WTC11 (cell line): ENCODE results near the gene TSPAN18. TPM values are rescaled to one million over a fixed set of nuclear protein-coding genes. Genes with fewer than 3 reads are reported as not detected.

ENCODE experiments used
- ATAC-seq: fragments of 200-7000 bp; cut with Tn5 transposase; 2 replicates; pipeline ENCODE4 v1.10.0; 2021; ENCODE audit warnings: mild to moderate bottlenecking, moderate library complexity
- CTCF ChIA-PET: fragments of 300-600 bp; sonication (Branson Sonifier 250); formaldehyde crosslinking; loops from one replicate; lab custom pipeline; 2021; ENCODE audit warnings: antibody characterized with exemption; lab: Charles Lee
- POLR2A ChIA-PET: fragments of 350-600 bp; sonication (Branson Sonifier 250); formaldehyde crosslinking; loops from one replicate; lab custom pipeline; 2021; ENCODE audit warnings: antibody characterized with exemption; lab: Charles Lee
- DNase-seq: peaks from one replicate; pipeline ENCODE4 v3.0.0; 2021; ENCODE audit warnings: low spot score
- H3K27ac Mint-ChIP-seq: 2 replicates; pipeline ENCODE4 v1.8.0; 2021; ENCODE audit warnings: mixed read lengths
- H3K27me3 Mint-ChIP-seq: 2 replicates; pipeline ENCODE4 v1.8.0; 2021; ENCODE audit warnings: low read depth, mild to moderate bottlenecking, moderate library complexity, mixed read lengths
- H3K36me3 Mint-ChIP-seq: 2 replicates; pipeline ENCODE4 v1.8.0; 2021; ENCODE audit warnings: mixed read lengths
- H3K4me1 Mint-ChIP-seq: 2 replicates; pipeline ENCODE4 v1.8.0; 2022; ENCODE audit warnings: mixed read lengths
- H3K4me3 Mint-ChIP-seq: 2 replicates; pipeline ENCODE4 v1.8.0; 2021; ENCODE audit warnings: mild to moderate bottlenecking, moderate library complexity, mixed read lengths
- H3K9me3 Mint-ChIP-seq: 2 replicates; pipeline ENCODE4 v1.8.0; 2021; ENCODE audit warnings: mixed read lengths
- ARID4B ChIP-seq: sonication (generic); formaldehyde crosslinking; IDR thresholded peaks from 2 replicates; pipeline ENCODE4 v1.8.0; 2023; ENCODE audit warnings: missing genetic modification reagents, mild to moderate bottlenecking, borderline replicate concordance
- ATF1 ChIP-seq: sonication (generic); formaldehyde crosslinking; IDR thresholded peaks from 2 replicates; pipeline ENCODE4 v1.8.1; 2023; ENCODE audit warnings: mild to moderate bottlenecking, moderate library complexity, missing genetic modification reagents
- CDX4 ChIP-seq: fragments of 250-450 bp; sonication (Bioruptor Pico); IDR thresholded peaks from 2 replicates; pipeline ENCODE4 v1.9.0; 2021; ENCODE audit warnings: moderate library complexity, mild to moderate bottlenecking, inconsistent platforms, borderline replicate concordance
- CTCF ChIP-seq: fragments of 200-600 bp; IDR thresholded peaks from 2 replicates; pipeline ENCODE4 v1.8.0; 2022; ENCODE audit warnings: antibody characterized with exemption
- ELF4 ChIP-seq: sonication (generic); formaldehyde crosslinking; IDR thresholded peaks from 2 replicates; pipeline ENCODE4 v1.8.1; 2022; ENCODE audit warnings: low read depth, mild to moderate bottlenecking, moderate library complexity, missing genetic modification reagents
- EMX1 ChIP-seq: fragments of 250-450 bp; sonication (Bioruptor Pico); IDR thresholded peaks from 2 replicates; pipeline ENCODE4 v1.8.0; 2021; ENCODE audit warnings: mild to moderate bottlenecking
- ESRRA ChIP-seq: sonication (generic); formaldehyde crosslinking; IDR thresholded peaks from 2 replicates; pipeline ENCODE4 v1.8.1; 2022; ENCODE audit warnings: mild to moderate bottlenecking, missing genetic modification reagents, borderline replicate concordance
- FOXK1 ChIP-seq: sonication (generic); formaldehyde crosslinking; IDR thresholded peaks from 2 replicates; pipeline ENCODE4 v1.8.0; 2022; ENCODE audit warnings: mild to moderate bottlenecking, moderate library complexity, missing genetic modification reagents
- MXD4 ChIP-seq: fragments of 250-450 bp; sonication (Bioruptor Pico); IDR thresholded peaks from 2 replicates; pipeline ENCODE4 v1.8.0; 2021; ENCODE audit warnings: mild to moderate bottlenecking, moderate library complexity, borderline replicate concordance
- NFATC4 ChIP-seq: fragments of 250-450 bp; sonication (Bioruptor Pico); IDR thresholded peaks from 2 replicates; pipeline ENCODE4 v1.9.0; 2021; ENCODE audit warnings: mild to moderate bottlenecking
- NFE2L1 ChIP-seq: sonication (generic); formaldehyde crosslinking; IDR thresholded peaks from 2 replicates; pipeline ENCODE4 v1.8.1; 2023; ENCODE audit warnings: missing genetic modification reagents
- NR2C2 ChIP-seq: sonication (generic); formaldehyde crosslinking; IDR thresholded peaks from 2 replicates; pipeline ENCODE4 v1.8.0; 2022; ENCODE audit warnings: mild to moderate bottlenecking, missing genetic modification reagents
- RORB ChIP-seq: fragments of 250-450 bp; sonication (Bioruptor Pico); IDR thresholded peaks from 2 replicates; pipeline ENCODE4 v1.9.0; 2021; ENCODE audit warnings: mild to moderate bottlenecking
- SOX15 ChIP-seq: fragments of 250-450 bp; sonication (Bioruptor Pico); IDR thresholded peaks from 2 replicates; pipeline ENCODE4 v1.9.0; 2021; ENCODE audit warnings: mild to moderate bottlenecking
- ZNF232 ChIP-seq: sonication (generic); formaldehyde crosslinking; IDR thresholded peaks from 2 replicates; pipeline ENCODE4 v1.8.0; 2022; ENCODE audit warnings: mild to moderate bottlenecking, missing genetic modification reagents
- ZNF317 ChIP-seq: sonication (generic); formaldehyde crosslinking; IDR thresholded peaks from 2 replicates; pipeline ENCODE4 v1.8.1; 2023; ENCODE audit warnings: low read depth, mild to moderate bottlenecking, moderate library complexity, missing genetic modification reagents, borderline replicate concordance
- total RNA-seq: library from RNA; stranded (reverse); gene quantifications from 3 replicates; pipeline ENCODE4 v1.2.3, GENCODE V29; 2021
- TF ChIP-seq, protein P1 (sequence below): sonication (generic); formaldehyde crosslinking; IDR thresholded peaks from 2 replicates; pipeline ENCODE4 v1.8.0; 2022; ENCODE audit warnings: mild to moderate bottlenecking, missing genetic modification reagents

Gene TSPAN18
- total RNA-seq, 1 experiment from 2014 or later = 44.7 TPM

- Mint-ChIP-seq H3K9me3 (peaks cover 11% of the 10 kb centered on the region), H3K4me3 (no peak overlapping the region), H3K27ac (no peak overlapping the region), H3K36me3 (no peaks in the 10 kb centered on the region), H3K4me1 (peaks cover 14% of the 10 kb centered on the region), H3K27me3 (peaks cover 25% of the 10 kb centered on the region)
- ChIA-PET CTCF (no interaction called here), POLR2A (no interaction called here)
- TF ChIP-seq FOXK1 (CRISPR knock-in tag) (no peak), SOX15 (CRISPR knock-in tag) (no peak), ZNF317 (CRISPR knock-in tag) (no peak), ELF4 (no peak), CDX4 (CRISPR knock-in tag) (no peak), RORB (CRISPR knock-in tag) (no peak)
- ATAC-seq (no peak), DNase-seq (no peak)
These were observed 8.0 kb upstream of the TSPAN18 start for GRCh38 chr11:44718612-44719390.

DNA sequence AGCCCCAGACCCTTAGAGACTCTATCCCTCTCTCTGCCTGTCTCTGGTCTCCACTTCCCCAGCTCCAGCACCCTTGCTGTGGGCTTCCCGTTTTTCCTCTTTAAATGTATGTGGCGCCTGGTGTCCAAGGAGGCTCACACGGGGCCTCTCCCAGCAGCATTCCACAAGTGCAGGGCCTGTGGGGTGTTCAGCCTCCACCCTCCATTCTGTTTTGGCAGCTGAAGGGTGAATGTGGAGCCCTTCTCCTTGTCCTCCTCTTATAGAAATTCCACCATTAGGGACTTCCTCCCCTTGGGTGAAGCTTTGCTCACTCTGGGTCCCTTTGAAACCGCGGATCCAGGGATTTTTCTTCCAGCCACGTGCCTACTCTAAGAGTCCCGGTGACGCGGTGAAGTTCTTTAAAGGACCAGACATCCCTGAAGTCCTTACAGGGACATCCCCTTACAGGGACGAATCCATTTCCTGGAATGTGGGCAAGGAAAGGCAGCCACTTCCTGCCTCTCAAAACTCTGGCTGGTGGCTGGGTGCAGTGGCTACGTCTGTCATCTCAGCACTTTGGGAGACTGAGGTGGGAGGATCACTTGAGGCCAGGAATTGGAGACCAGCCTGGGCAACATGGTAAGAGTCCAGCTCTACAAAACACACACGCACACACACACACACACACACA, 1.6 kb upstream of the TSPAN18 start:
- DNase-seq (no peak), ATAC-seq (no peak)
- TF ChIP-seq ATF1 (CRISPR knock-in tag) = no peak
- no peak for TF ChIP-seq NFATC4 (CRISPR knock-in tag)
- TF ChIP-seq, protein P1, sequence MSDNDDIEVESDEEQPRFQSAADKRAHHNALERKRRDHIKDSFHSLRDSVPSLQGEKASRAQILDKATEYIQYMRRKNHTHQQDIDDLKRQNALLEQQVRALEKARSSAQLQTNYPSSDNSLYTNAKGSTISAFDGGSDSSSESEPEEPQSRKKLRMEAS (CRISPR knock-in tag) = peak; percentile 41; the same call in 1 of the 2 replicates
- Mint-ChIP-seq H3K36me3 (no peaks in the 10 kb centered on the region), H3K4me1 (peaks cover 52% of the 10 kb centered on the region), H3K4me3 (peak overlapping the region; percentile 86; the same call in 1 of the 2 replicates), H3K27ac (no peak overlapping the region), H3K27me3 (peaks cover 56% of the 10 kb centered on the region), H3K9me3 (no peaks in the 10 kb centered on the region)
- CTCF ChIA-PET = interaction anchor here (0.7 to 3.4 kb wide), 15 partner anchors 8 to 386 kb away, joined by 3 to 18 read pairs (median 6); partner anchors contain the start of gene CD82
- POLR2A ChIA-PET = interaction anchor here (1.2 kb wide), 1 partner anchor 103 kb away, joined by 3 read pairs; no protein-coding TSS in a partner anchor

GRCh38 chr11:44725757-44726282, 942 bp upstream of the TSPAN18 start:
- no peak for TF ChIP-seq ZNF232 (CRISPR knock-in tag)
- TF ChIP-seq EMX1 (CRISPR knock-in tag) = no peak
- no peak for TF ChIP-seq NFE2L1
- no peak for TF ChIP-seq NR2C2 (CRISPR knock-in tag)
- no peak for TF ChIP-seq CTCF
- no peak for TF ChIP-seq MXD4 (CRISPR knock-in tag)
- TF ChIP-seq ARID4B (CRISPR knock-in tag) = no peak
- no peak for TF ChIP-seq ESRRA (CRISPR knock-in tag)
- H3K9me3 Mint-ChIP-seq = no peaks in the 10 kb centered on the region
- peaks cover 54% of the 10 kb centered on the region for H3K4me1 Mint-ChIP-seq
- H3K27ac Mint-ChIP-seq = peak overlapping the region; percentile 34
- H3K27me3 Mint-ChIP-seq = peaks cover 63% of the 10 kb centered on the region
- POLR2A ChIA-PET = interaction anchor here (1.0 to 1.2 kb wide), 2 partner anchors 28 to 103 kb away, joined by 3 read pairs; no protein-coding TSS in a partner anchor
- DNase-seq = no peak
- no peaks in the 10 kb centered on the region for H3K36me3 Mint-ChIP-seq
- ATAC-seq = no peak
- H3K4me3 Mint-ChIP-seq = peak overlapping the region; percentile 86
- CTCF ChIA-PET = interaction anchor here (0.7 to 3.4 kb wide), 18 partner anchors 8 to 186 kb away, joined by 3 to 18 read pairs (median 5); partner anchors contain the start of gene CD82
